HEK293 (cell line): ENCODE data around the gene KTN1.

Experiments used
- CTCF ChIA-PET: fragments of 350-600 bp; formaldehyde crosslinking; extraction: SDS; loops from one replicate; lab custom pipeline; 2021; ENCODE audit warnings: antibody characterized with exemption; lab: Yijun Ruan, JAX
- POLR2A ChIA-PET: fragments of 300-600 bp; formaldehyde crosslinking; extraction: SDS; loops from one replicate; lab custom pipeline; 2020; ENCODE audit warnings: antibody characterized with exemption, inconsistent platforms; lab: Yijun Ruan, JAX
- H3K27ac ChIP-seq: fragments of 200-500 bp; sonication (Bioruptor generic); 2 replicates; pipeline ENCODE4 v1.5.1; 2014; ENCODE audit warnings: low read depth, low read length, control low read depth, inconsistent platforms; ENCODE audit errors: extremely low read depth
- H3K36me3 ChIP-seq, 2 experiments: fragments of 200-500 bp in 1 of 2; sonication (Bioruptor generic) in 1 of 2; 1 replicate in 1 of 2; 2 replicates in 1 of 2; pipeline ENCODE4 v1.5.1; 2014 to 2017; ENCODE audit warnings: inconsistent platforms in 2 of 2, low read length in 2 of 2; ENCODE audit not compliant: control insufficient read depth in 2 of 2, insufficient read depth in 1 of 2
- H3K4me1 ChIP-seq: fragments of 200-500 bp; sonication (Bioruptor generic); 2 replicates; pipeline ENCODE4 v1.5.1; 2014; ENCODE audit warnings: mild to moderate bottlenecking, low read length, inconsistent platforms; ENCODE audit not compliant: control insufficient read depth, insufficient read depth
- H3K4me3 ChIP-seq: 2 replicates; pipeline ENCODE4 v1.5.1; 2011; ENCODE audit warnings: low read depth, mild to moderate bottlenecking, control low read depth, low read length, moderate library complexity
- H3K9me3 ChIP-seq: fragments of 200-500 bp; sonication (Bioruptor generic); 2 replicates; pipeline ENCODE4 v1.5.1; 2014; ENCODE audit warnings: low read depth, low read length, inconsistent platforms; ENCODE audit not compliant: control insufficient read depth, insufficient read depth
- BCL11B ChIP-seq: fragments of 450-650 bp; formaldehyde crosslinking; IDR thresholded peaks from 2 replicates; pipeline ENCODE4 v1.5.1; 2016; ENCODE audit warnings: low read depth, missing biosample characterization, missing genetic modification characterization
- EGR2 ChIP-seq: fragments of 450-650 bp; formaldehyde crosslinking; IDR thresholded peaks from 2 replicates; pipeline ENCODE4 v1.5.1; 2016; ENCODE audit warnings: low read depth, missing biosample characterization, missing genetic modification characterization
- GLIS2 ChIP-seq: fragments of 450-650 bp; formaldehyde crosslinking; IDR thresholded peaks from 2 replicates; pipeline ENCODE4 v1.5.1; 2016; ENCODE audit warnings: missing biosample characterization, missing genetic modification characterization
- KLF8 ChIP-seq: fragments of 450-650 bp; formaldehyde crosslinking; IDR thresholded peaks from 2 replicates; pipeline ENCODE4 v1.5.1; 2016; ENCODE audit warnings: missing biosample characterization, missing genetic modification characterization
- OSR2 ChIP-seq: fragments of 450-650 bp; formaldehyde crosslinking; IDR thresholded peaks from 2 replicates; pipeline ENCODE4 v1.5.1; 2016; ENCODE audit warnings: missing biosample characterization, missing genetic modification characterization
- SCRT1 ChIP-seq: fragments of 450-650 bp; formaldehyde crosslinking; IDR thresholded peaks from 2 replicates; pipeline ENCODE4 v1.5.1; 2016; ENCODE audit warnings: missing biosample characterization, missing genetic modification characterization, borderline replicate concordance
- ZNF146 ChIP-seq: fragments of 450-650 bp; formaldehyde crosslinking; IDR thresholded peaks from 2 replicates; pipeline ENCODE4 v1.5.1; 2016; ENCODE audit warnings: missing biosample characterization, missing genetic modification characterization
- ZNF184 ChIP-seq: fragments of 450-650 bp; IDR thresholded peaks from 2 replicates; pipeline ENCODE4 v1.5.1; 2018; ENCODE audit warnings: missing biosample characterization, mild to moderate bottlenecking, missing genetic modification characterization
- ZNF311 ChIP-seq: fragments of 450-650 bp; formaldehyde crosslinking; IDR thresholded peaks from 2 replicates; pipeline ENCODE4 v1.5.1; 2017; ENCODE audit warnings: missing biosample characterization, missing genetic modification characterization, borderline replicate concordance
- ZNF335 ChIP-seq: fragments of 450-650 bp; formaldehyde crosslinking; conservative IDR thresholded peaks from 2 replicates; pipeline ENCODE4 v1.5.1; 2016; ENCODE audit warnings: missing biosample characterization, missing genetic modification characterization
- ZNF529 ChIP-seq: fragments of 450-650 bp; formaldehyde crosslinking; IDR thresholded peaks from 2 replicates; pipeline ENCODE4 v1.5.1; 2017; ENCODE audit warnings: missing genetic modification characterization, missing biosample characterization; ENCODE audit not compliant: insufficient replicate concordance
- ZNF530 ChIP-seq: fragments of 450-650 bp; formaldehyde crosslinking; IDR thresholded peaks from 2 replicates; pipeline ENCODE4 v1.5.1; 2016; ENCODE audit warnings: low read depth, missing biosample characterization, missing genetic modification characterization
- ZNF561 ChIP-seq: fragments of 450-650 bp; IDR thresholded peaks from 2 replicates; pipeline ENCODE4 v1.5.1; 2018; ENCODE audit warnings: missing biosample characterization, missing genetic modification characterization, borderline replicate concordance
- ZNF629 ChIP-seq: fragments of 450-650 bp; formaldehyde crosslinking; IDR thresholded peaks from 2 replicates; pipeline ENCODE4 v1.5.1; 2017; ENCODE audit warnings: missing biosample characterization, missing genetic modification characterization
- ZNF660 ChIP-seq: fragments of 450-650 bp; IDR thresholded peaks from 2 replicates; pipeline ENCODE4 v1.5.1; 2018; ENCODE audit warnings: missing biosample characterization, mild to moderate bottlenecking, missing genetic modification characterization
- ZNF664 ChIP-seq: fragments of 450-650 bp; formaldehyde crosslinking; IDR thresholded peaks from 2 replicates; pipeline ENCODE4 v1.5.1; 2016; ENCODE audit warnings: missing biosample characterization, missing genetic modification characterization
- TF ChIP-seq, protein P1 (sequence below): fragments of 450-650 bp; formaldehyde crosslinking; IDR thresholded peaks from 2 replicates; pipeline ENCODE4 v1.5.1; 2016; ENCODE audit warnings: missing biosample characterization, missing genetic modification characterization, borderline replicate concordance
- TF ChIP-seq, protein P2 (sequence below): fragments of 450-650 bp; formaldehyde crosslinking; IDR thresholded peaks from 2 replicates; pipeline ENCODE4 v1.5.1; 2016; ENCODE audit warnings: missing biosample characterization, missing genetic modification characterization
- TF ChIP-seq, protein P3 (sequence below): fragments of 450-650 bp; formaldehyde crosslinking; IDR thresholded peaks from 2 replicates; pipeline ENCODE4 v1.5.1; 2017; ENCODE audit warnings: missing biosample characterization, missing genetic modification characterization
- TF ChIP-seq, protein P4 (sequence below): fragments of 450-650 bp; formaldehyde crosslinking; IDR thresholded peaks from 2 replicates; pipeline ENCODE4 v1.5.1; 2016; ENCODE audit warnings: missing biosample characterization, missing genetic modification characterization

KTN1 gene

DNA sequence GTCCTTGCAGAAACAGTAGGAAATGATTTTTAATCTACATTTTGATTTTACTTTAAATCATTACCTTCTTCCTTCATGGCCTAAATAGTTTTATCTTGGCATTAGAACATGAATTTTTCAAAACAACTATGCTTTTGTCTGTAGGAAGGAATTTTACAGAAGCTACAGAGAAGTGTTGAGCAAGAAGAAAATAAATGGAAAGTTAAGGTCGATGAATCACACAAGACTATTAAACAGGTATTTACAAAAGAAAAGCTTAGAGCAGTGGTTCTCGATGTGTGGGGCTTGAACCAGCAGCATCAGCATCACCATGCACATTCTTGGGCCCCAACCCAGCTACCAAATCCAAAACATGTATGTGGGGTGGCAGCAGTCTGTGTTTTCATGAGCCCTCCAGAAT, 91.6 kb downstream of the KTN1 start:
- no peak for TF ChIP-seq ZNF561 (tag by site-specific recombination)
- TF ChIP-seq SCRT1 (tag by site-specific recombination) = no peak
- TF ChIP-seq ZNF529 (tag by site-specific recombination) = no peak
- TF ChIP-seq ZNF184 = no peak
- TF ChIP-seq BCL11B = no peak
- no peak for TF ChIP-seq OSR2
- TF ChIP-seq ZNF335 = no peak
- TF ChIP-seq, all 188 proteins: peak for 0
- Histone ChIP-seq H3K27ac (no peak overlapping the region), H3K4me3 (no peak overlapping the region), H3K4me1 (no peaks in the 10 kb centered on the region), H3K36me3 (peaks cover 40 to 66% of the 10 kb centered on the region in 2 experiments; a peak in 2 of 3 replicates), H3K9me3 (no peaks in the 10 kb centered on the region)
- ChIA-PET CTCF (no interaction called here), POLR2A (no interaction called here)

DNA sequence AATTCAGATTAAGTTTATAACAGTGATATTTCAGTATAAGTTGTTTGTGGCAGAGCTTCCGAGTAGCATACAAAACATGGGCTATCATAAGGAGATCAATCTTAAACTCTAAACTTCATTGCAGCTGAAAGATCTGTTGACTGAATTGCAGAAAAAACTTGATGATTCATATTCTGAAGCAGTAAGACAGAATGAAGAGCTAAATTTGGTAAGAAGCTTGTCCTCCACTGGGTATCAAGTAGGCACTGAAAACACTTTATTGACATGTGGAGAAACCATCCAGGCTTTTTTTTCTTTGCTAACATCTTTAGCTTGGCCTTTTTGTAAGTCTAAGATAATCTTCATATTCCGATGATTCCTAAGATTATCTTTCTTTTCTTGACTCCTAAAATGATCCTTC, 93.0 kb downstream of the KTN1 start:
- POLR2A ChIA-PET = no interaction called here
- CTCF ChIA-PET = interaction anchor here (0.7 to 1.5 kb wide), 3 partner anchors 227 to 1156 kb away, joined by 3 read pairs; no protein-coding TSS in a partner anchor
- H3K27ac ChIP-seq = no peak overlapping the region

DNA sequence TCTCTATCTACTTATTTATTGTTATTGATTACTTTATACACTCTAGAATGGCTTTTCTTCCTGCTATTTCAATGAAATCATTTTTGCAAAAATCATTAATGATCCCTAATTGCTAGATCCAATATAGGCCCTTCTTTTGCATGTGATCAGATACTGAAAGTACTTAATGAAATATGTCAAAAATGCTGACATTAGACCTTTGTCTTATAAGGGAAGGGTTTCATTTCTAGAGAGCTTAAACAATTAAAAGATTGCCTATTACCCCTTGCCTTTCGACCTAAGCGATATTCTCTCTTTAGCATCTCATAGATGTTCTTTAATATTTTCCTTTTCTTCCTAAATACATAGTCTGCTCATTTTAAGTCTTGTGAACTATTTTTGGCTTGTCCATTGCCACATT, 101.1 kb downstream of the KTN1 start:
- H3K4me1 ChIP-seq = no peaks in the 10 kb centered on the region
- ChIA-PET POLR2A (no interaction called here), CTCF (interaction anchor here (2.1 kb wide), 1 partner anchor 235 kb away, joined by 6 read pairs; no protein-coding TSS in a partner anchor)
- H3K9me3 ChIP-seq = no peaks in the 10 kb centered on the region
- TF ChIP-seq ZNF311 = no peak
- TF ChIP-seq ZNF629 (tag by site-specific recombination) = no peak
- TF ChIP-seq, protein P1, sequence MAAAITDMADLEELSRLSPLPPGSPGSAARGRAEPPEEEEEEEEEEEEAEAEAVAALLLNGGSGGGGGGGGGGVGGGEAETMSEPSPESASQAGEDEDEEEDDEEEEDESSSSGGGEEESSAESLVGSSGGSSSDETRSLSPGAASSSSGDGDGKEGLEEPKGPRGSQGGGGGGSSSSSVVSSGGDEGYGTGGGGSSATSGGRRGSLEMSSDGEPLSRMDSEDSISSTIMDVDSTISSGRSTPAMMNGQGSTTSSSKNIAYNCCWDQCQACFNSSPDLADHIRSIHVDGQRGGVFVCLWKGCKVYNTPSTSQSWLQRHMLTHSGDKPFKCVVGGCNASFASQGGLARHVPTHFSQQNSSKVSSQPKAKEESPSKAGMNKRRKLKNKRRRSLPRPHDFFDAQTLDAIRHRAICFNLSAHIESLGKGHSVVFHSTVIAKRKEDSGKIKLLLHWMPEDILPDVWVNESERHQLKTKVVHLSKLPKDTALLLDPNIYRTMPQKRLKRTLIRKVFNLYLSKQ = no peak
- no peak overlapping the region for H3K4me3 ChIP-seq
- H3K27ac ChIP-seq = no peak overlapping the region
- peaks cover 41 to 80% of the 10 kb centered on the region in 2 experiments for H3K36me3 ChIP-seq

More for the DNA sequence above, 93.0 kb downstream of the KTN1 start:
- no peaks in the 10 kb centered on the region for H3K4me1 ChIP-seq
- no peak for TF ChIP-seq EGR2
- no peak for TF ChIP-seq ZNF660 (tag by site-specific recombination)
- TF ChIP-seq ZNF664 (tag by site-specific recombination) = no peak
- TF ChIP-seq, protein P2, sequence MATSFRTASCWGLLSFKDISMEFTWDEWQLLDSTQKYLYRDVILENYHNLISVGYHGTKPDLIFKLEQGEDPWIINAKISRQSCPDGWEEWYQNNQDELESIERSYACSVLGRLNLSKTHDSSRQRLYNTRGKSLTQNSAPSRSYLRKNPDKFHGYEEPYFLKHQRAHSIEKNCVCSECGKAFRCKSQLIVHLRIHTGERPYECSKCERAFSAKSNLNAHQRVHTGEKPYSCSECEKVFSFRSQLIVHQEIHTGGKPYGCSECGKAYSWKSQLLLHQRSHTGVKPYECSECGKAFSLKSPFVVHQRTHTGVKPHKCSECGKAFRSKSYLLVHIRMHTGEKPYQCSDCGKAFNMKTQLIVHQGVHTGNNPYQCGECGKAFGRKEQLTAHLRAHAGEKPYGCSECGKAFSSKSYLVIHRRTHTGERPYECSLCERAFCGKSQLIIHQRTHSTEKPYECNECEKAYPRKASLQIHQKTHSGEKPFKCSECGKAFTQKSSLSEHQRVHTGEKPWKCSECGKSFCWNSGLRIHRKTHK (tag by site-specific recombination) = no peak
- TF ChIP-seq KLF8 = no peak
- TF ChIP-seq, protein P3, sequence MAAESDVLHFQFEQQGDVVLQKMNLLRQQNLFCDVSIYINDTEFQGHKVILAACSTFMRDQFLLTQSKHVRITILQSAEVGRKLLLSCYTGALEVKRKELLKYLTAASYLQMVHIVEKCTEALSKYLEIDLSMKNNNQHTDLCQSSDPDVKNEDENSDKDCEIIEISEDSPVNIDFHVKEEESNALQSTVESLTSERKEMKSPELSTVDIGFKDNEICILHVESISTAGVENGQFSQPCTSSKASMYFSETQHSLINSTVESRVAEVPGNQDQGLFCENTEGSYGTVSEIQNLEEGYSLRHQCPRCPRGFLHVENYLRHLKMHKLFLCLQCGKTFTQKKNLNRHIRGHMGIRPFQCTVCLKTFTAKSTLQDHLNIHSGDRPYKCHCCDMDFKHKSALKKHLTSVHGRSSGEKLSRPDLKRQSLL (tag by site-specific recombination) = no peak
- TF ChIP-seq ZNF530 = no peak
- TF ChIP-seq ZNF146 (tag by site-specific recombination) = no peak
- TF ChIP-seq, protein P4, sequence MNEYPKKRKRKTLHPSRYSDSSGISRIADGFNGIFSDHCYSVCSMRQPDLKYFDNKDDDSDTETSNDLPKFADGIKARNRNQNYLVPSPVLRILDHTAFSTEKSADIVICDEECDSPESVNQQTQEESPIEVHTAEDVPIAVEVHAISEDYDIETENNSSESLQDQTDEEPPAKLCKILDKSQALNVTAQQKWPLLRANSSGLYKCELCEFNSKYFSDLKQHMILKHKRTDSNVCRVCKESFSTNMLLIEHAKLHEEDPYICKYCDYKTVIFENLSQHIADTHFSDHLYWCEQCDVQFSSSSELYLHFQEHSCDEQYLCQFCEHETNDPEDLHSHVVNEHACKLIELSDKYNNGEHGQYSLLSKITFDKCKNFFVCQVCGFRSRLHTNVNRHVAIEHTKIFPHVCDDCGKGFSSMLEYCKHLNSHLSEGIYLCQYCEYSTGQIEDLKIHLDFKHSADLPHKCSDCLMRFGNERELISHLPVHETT (tag by site-specific recombination) = no peak
- TF ChIP-seq ZNF184 = no peak
- TF ChIP-seq GLIS2 = no peak
- no peak overlapping the region for H3K4me3 ChIP-seq
- H3K36me3 ChIP-seq = peaks cover 43 to 71% of the 10 kb centered on the region in 2 experiments
- H3K9me3 ChIP-seq = no peaks in the 10 kb centered on the region
